Vagina (tissue), 2 donors: ENCODE results near the gene CENPN.

Experiments used
- CTCF ChIP-seq, 3 experiments: fragments of 450-650 bp in 2 of 3; fragments of 200-600 bp in 1 of 3; sonication (generic) in 1 of 3; IDR thresholded peaks; one replicate each; pipeline ENCODE4 v1.5.1; 2017 to 2019; ENCODE audit warnings: antibody characterized with exemption in 3 of 3, mild to moderate bottlenecking in 2 of 3, moderate library complexity in 2 of 3
- POLR2A ChIP-seq, 2 donors: fragments of 450-650 bp; IDR thresholded peaks; one replicate each; pipeline ENCODE4 v1.6.1; 2017; ENCODE audit warnings: antibody characterized with exemption in 2 of 2, mild to moderate bottlenecking in 2 of 2, moderate library complexity in 2 of 2
- POLR2AphosphoS5 ChIP-seq, 2 donors: sonication (generic); formaldehyde crosslinking; IDR thresholded peaks; one replicate each; pipeline ENCODE4 v1.9.0; 2017; ENCODE audit warnings: antibody characterized with exemption in 2 of 2, mild to moderate bottlenecking in 2 of 2, low read depth in 1 of 2; ENCODE audit not compliant: insufficient read depth in 1 of 2

GRCh38 chr16:81081014-81081413, 74.0 kb downstream of the CENPN start:
- TF ChIP-seq CTCF (IDR thresholded peaks at IDR 0.05) (no peak), POLR2AphosphoS5 (IDR thresholded peaks at IDR 0.05; ENCODE audit: insufficient read depth in 1 of 2, low read depth in 1 of 2) (no peak), POLR2A (IDR thresholded peaks at IDR 0.05) (no peak)
